GM12878 (cell line): ENCODE data around the gene CSF3R. TPM values are rescaled to one million over a fixed set of nuclear protein-coding genes. Genes with fewer than 3 reads are reported as not detected.

Experiments used
- ATAC-seq: fragments of 200-7000 bp; cut with Tn5 transposase; 3 replicates; pipeline ENCODE4 v1.9.1; 2020; ENCODE audit warnings: mild to moderate bottlenecking, moderate library complexity
- BruUV-seq: library from RNA; stranded (reverse); fragments of 400-500 nt; replicated peaks from 2 replicates; lab custom pipeline; 2021; lab: Mats Ljungman, UMichigan
- CTCF ChIA-PET: fragments of 300-600 bp; sonication (Branson Sonifier 250); formaldehyde crosslinking; extraction: SDS; loops from one replicate; lab custom pipeline; 2021; ENCODE audit warnings: inconsistent platforms; lab: Yijun Ruan, JAX
- POLR2A ChIA-PET: fragments of 350-600 bp; formaldehyde crosslinking; extraction: SDS; loops from one replicate; lab custom pipeline; 2021; ENCODE audit warnings: inconsistent platforms; lab: Charles Lee
- RAD21 ChIA-PET: fragments of 300-600 bp; sonication (Branson Sonifier 250); formaldehyde crosslinking; loops from one replicate; lab custom pipeline; 2023; ENCODE audit warnings: antibody characterized with exemption; ENCODE audit not compliant: unreplicated experiment; lab: Charles Lee
- SMC1A ChIA-PET: fragments of 300-600 bp; sonication (Branson Sonifier 250); formaldehyde crosslinking; loops from one replicate; lab custom pipeline; 2023; ENCODE audit not compliant: unreplicated experiment, uncharacterized antibody; lab: Charles Lee
- DNase-seq: peaks from one replicate; pipeline ENCODE4 v3.0.0-alpha.2; 2011; ENCODE audit warnings: low read depth, low spot score
- FAIRE-seq: peaks from 3 replicates; lab custom pipeline; 2011; peaks lifted over from hg19 to GRCh38; lab: Jason Lieb, UNC
- H2AFZ ChIP-seq: 2 replicates; pipeline ENCODE4 v1.6.0; 2011; ENCODE audit warnings: low read depth, low read length, control low read depth; ENCODE audit not compliant: control insufficient read depth
- H3K27ac ChIP-seq: 2 replicates; pipeline ENCODE4 v1.5.1; 2011; ENCODE audit warnings: control low read depth; ENCODE audit not compliant: control insufficient read depth, insufficient read depth
- H3K27me3 ChIP-seq, 2 experiments: replicated peaks in 1 of 2; 2 replicates each; pipeline versions ENCODE4 v1.6.0 to v1.6.1; 2011; ENCODE audit warnings: low read length in 1 of 2; ENCODE audit not compliant: control insufficient read depth in 2 of 2, insufficient read depth in 2 of 2
- H3K36me3 ChIP-seq, 2 experiments: 2 replicates each; pipeline ENCODE4 v1.5.1; 2011; ENCODE audit warnings: low read length in 1 of 2; ENCODE audit not compliant: control insufficient read depth in 2 of 2, insufficient read depth in 2 of 2
- H3K4me1 ChIP-seq: 2 replicates; pipeline ENCODE4 v1.6.1; 2011; ENCODE audit warnings: mild to moderate bottlenecking, low read length, moderate library complexity, mixed read lengths; ENCODE audit not compliant: control insufficient read depth, insufficient read depth
- H3K4me2 ChIP-seq: 2 replicates; pipeline ENCODE4 v1.6.0; 2011; ENCODE audit warnings: control low read depth; ENCODE audit not compliant: control insufficient read depth, insufficient read depth
- H3K4me3 ChIP-seq: fragments of 200-600 bp; sonication (generic); 2 replicates; pipeline ENCODE4 v1.5.1; 2016
- H3K79me2 ChIP-seq: 2 replicates; pipeline ENCODE4 v1.6.0; 2011; ENCODE audit warnings: low read length; ENCODE audit not compliant: control insufficient read depth, insufficient read depth
- H3K9ac ChIP-seq: 2 replicates; pipeline ENCODE4 v1.8.0; 2011; ENCODE audit warnings: low read length, control low read depth, mixed read lengths; ENCODE audit not compliant: control insufficient read depth, insufficient read depth
- H3K9me3 ChIP-seq: replicated peaks from 3 replicates; pipeline ENCODE4 v1.5.1; 2011; ENCODE audit warnings: mild to moderate bottlenecking, low read length; ENCODE audit not compliant: control insufficient read depth, insufficient read depth
- H4K20me1 ChIP-seq: 2 replicates; pipeline ENCODE4 v1.6.0; 2011; ENCODE audit not compliant: control insufficient read depth, insufficient read depth
- CBX5 ChIP-seq: sonication (generic); IDR thresholded peaks from 2 replicates; pipeline ENCODE4 v1.6.1; 2016; ENCODE audit warnings: low read depth, moderate library complexity, mild to moderate bottlenecking, inconsistent platforms
- CEBPZ ChIP-seq: fragments of 150-350 bp; IDR thresholded peaks from 2 replicates; pipeline ENCODE4 v1.6.1; 2016; ENCODE audit warnings: low read depth, low read length
- GATAD2B ChIP-seq: fragments of 450-650 bp; conservative IDR thresholded peaks from 2 replicates; pipeline ENCODE4 v1.6.1; 2017; ENCODE audit warnings: low read depth, mild to moderate bottlenecking, moderate library complexity
- JUND ChIP-seq: IDR thresholded peaks from 2 replicates; pipeline ENCODE4 v1.6.1; 2012; ENCODE audit warnings: low read depth, mild to moderate bottlenecking, low read length, improper control_type of control experiment, moderate library complexity
- PBX3 ChIP-seq: IDR thresholded peaks from 2 replicates; pipeline ENCODE4 v1.6.1; 2011; ENCODE audit warnings: mild to moderate bottlenecking, low read depth, low read length, moderate library complexity; ENCODE audit not compliant: insufficient replicate concordance
- POLR2A ChIP-seq: IDR thresholded peaks from 2 replicates; pipeline ENCODE4 v1.6.1; 2011; ENCODE audit warnings: low read depth, mild to moderate bottlenecking, low read length
- PRDM15 ChIP-seq: fragments of 450-650 bp; formaldehyde crosslinking; IDR thresholded peaks from 2 replicates; pipeline ENCODE4 v1.4.0; 2020; ENCODE audit warnings: mild to moderate bottlenecking, moderate library complexity
- ZNF24 ChIP-seq: fragments of 450-650 bp; IDR thresholded peaks from 2 replicates; pipeline ENCODE4 v1.6.1; 2017; ENCODE audit warnings: antibody characterized with exemption, mild to moderate bottlenecking
- WGBS: methylation state at CpG from one replicate; pipeline ENCODE4 v1.1.6; 2016; ENCODE audit warnings: low lambda C conversion rate; ENCODE audit not compliant: insufficient replicate concordance, insufficient coverage; ENCODE audit errors: missing lambda C conversion rate; 5-methylcytosine and 5-hydroxymethylcytosine counted together
- in situ Hi-C: fragments of 300-500 bp; cut with MboI; formaldehyde crosslinking; loops from 9 replicates; pipeline ENCODE4 v1.14.3; 2018; ENCODE audit warnings: mixed read lengths
- intact Hi-C: fragments of 100-400 bp; cut with micrococcal nuclease; formaldehyde crosslinking; loops from one replicate; pipeline ENCODE4 v1.14.2; 2022; ENCODE audit not compliant: unreplicated experiment
- polyA plus RNA-seq, 11 experiments: library from polyadenylated mRNA; depleted of rRNA in 4 of 11; unstranded in 6 of 11; stranded (reverse) in 5 of 11; fragments of >200 nt; fragmentation: Nextera tagmentation in 4 of 11; fragmentation: Illumina TruSeq in 1 of 11; extraction: Ambion mirVana in 4 of 11; extraction: Trizol in 1 of 11; gene quantifications; 1 replicate in 1 of 11; 2 replicates in 10 of 11; pipeline versions ENCODE4 v1.2.1 to v1.2.3, GENCODE V29; 2011 to 2016; ENCODE audit warnings: inconsistent platforms in 2 of 11, missing spikeins in 2 of 11, low read depth in 1 of 11
- total RNA-seq, 4 experiments: library from RNA; depleted of rRNA in 3 of 4; stranded (reverse); fragments of >200 nt in 3 of 4; fragmentation: Illumina TruSeq in 1 of 4; extraction: Trizol in 1 of 4; gene quantifications; 2 replicates each; pipeline versions ENCODE4 v1.2.1 to v1.2.3, GENCODE V29; 2013 to 2021

The CSF3R gene
- total and polyA plus RNA-seq, 10 of the 15 experiments (the other 5 are each of a cell fraction or from before 2014, with no cell fraction given): 0.13 TPM; not detected in 9

GRCh38 chr1:36440044-36440443 lies 42.7 kb downstream of the CSF3R start:
- H2AFZ ChIP-seq: no peak overlapping the region
- RAD21 ChIA-PET: no interaction called here
- CTCF ChIA-PET: no interaction called here
- DNase-seq (no peak), ATAC-seq (no peak), FAIRE-seq (no peak)
- WGBS: 88% methylated on average over 3 of the region's 3 CpGs
- H3K9ac ChIP-seq: no peak overlapping the region
- H4K20me1 ChIP-seq: no peaks in the 10 kb centered on the region
- no peak overlapping the region for H3K27ac ChIP-seq
- TF ChIP-seq CEBPZ: no peak
- TF ChIP-seq CBX5: no peak
- TF ChIP-seq ZNF24: no peak
- TF ChIP-seq GATAD2B: no peak
- no peak for TF ChIP-seq PBX3
- no peak for TF ChIP-seq POLR2A
- no peak for TF ChIP-seq JUND
- no peak for TF ChIP-seq PRDM15
- H3K4me2 ChIP-seq: no peak overlapping the region
- POLR2A ChIA-PET: interaction anchor here (0.6 kb wide), 1 partner anchor 52 kb away, joined by 3 read pairs; no protein-coding TSS in a partner anchor
- H3K4me1 ChIP-seq: no peaks in the 10 kb centered on the region
- BruUV-seq: no TSS peak
- in situ Hi-C loops (no loop called here), intact Hi-C loops (no loop called here)
- H3K4me3 ChIP-seq: no peak overlapping the region
- H3K27me3 ChIP-seq: no peaks in the 10 kb centered on the region
- H3K79me2 ChIP-seq: no peaks in the 10 kb centered on the region
- H3K36me3 ChIP-seq: no peaks in the 10 kb centered on the region
- SMC1A ChIA-PET: no interaction called here
- no peaks in the 10 kb centered on the region for H3K9me3 ChIP-seq
